GM19468 (cell line): ENCODE data around the gene IL17REL.
"Not testable (repeated sequence)": the region's sequence is repeated elsewhere in the genome, so short reads cannot be mapped to it uniquely, and the experiment has no call there.

ENCODE experiments used
- ATAC-seq: cut with Tn5 transposase; IDR thresholded peaks from one replicate; pipeline ENCODE4 v1.9.1; 2021; ENCODE audit warnings: mild to moderate bottlenecking, moderate library complexity, moderate number of reproducible peaks; ENCODE audit not compliant: unreplicated experiment; ENCODE audit errors: extremely low read depth

IL17REL gene

GRCh38 chr22:49949914-49950292, 62.7 kb downstream of the IL17REL start:
- no peak for ATAC-seq

- no peak for ATAC-seq
These were observed 63.3 kb downstream of the IL17REL start for GRCh38 chr22:49948958-49949913.

GRCh38 chr22:49948116-49948957, 64.2 kb downstream of the IL17REL start:
- no peak for ATAC-seq

- ATAC-seq: no peak
These were observed 65.3 kb downstream of the IL17REL start for GRCh38 chr22:49947296-49947622.

- ATAC-seq: no peak
These were observed 65.8 kb downstream of the IL17REL start for GRCh38 chr22:49946612-49947295.

- ATAC-seq: not testable (repeated sequence)
These were observed 67.3 kb downstream of the IL17REL start for GRCh38 chr22:49945042-49945794.
